HG03520 (cell line): ENCODE data around the gene GAS6.
"Not testable (repeated sequence)": the region's sequence is repeated elsewhere in the genome, so short reads cannot be mapped to it uniquely, and the experiment has no call there.

Source experiments
- ATAC-seq: cut with Tn5 transposase; IDR thresholded peaks from one replicate; pipeline ENCODE4 v1.9.1; 2021; ENCODE audit warnings: mild to moderate bottlenecking, moderate library complexity; ENCODE audit not compliant: unreplicated experiment

The GAS6 gene

GRCh38 chr13:113863524-113864272 is at the start of gene GAS6:
GAS6 (minus strand) TSS chr13:113864076; CDS start chr13:113863920, 156 bp downstream.
- ATAC-seq, result no peak

- not testable (repeated sequence) for ATAC-seq
Measured at GRCh38 chr13:113913408-113913807, 49.5 kb upstream of the GAS6 start.

GRCh38 chr13:113912596-113912995 is 48.7 kb upstream of the GAS6 start:
- ATAC-seq, result no peak

- ATAC-seq, result no peak
Measured at GRCh38 chr13:113907635-113908617, 44.0 kb upstream of the GAS6 start.

GRCh38 chr13:113906571-113906970 is 42.7 kb upstream of the GAS6 start:
- no peak for ATAC-seq

- no peak for ATAC-seq
Measured at GRCh38 chr13:113905942-113906341, 42.1 kb upstream of the GAS6 start.

GRCh38 chr13:113905018-113905417 is 41.1 kb upstream of the GAS6 start:
- no peak for ATAC-seq

- no peak for ATAC-seq
Measured at GRCh38 chr13:113904411-113904810, 40.5 kb upstream of the GAS6 start.

- ATAC-seq, result no peak
Measured at GRCh38 chr13:113903912-113904311, 40.0 kb upstream of the GAS6 start.

- no peak for ATAC-seq
Measured at GRCh38 chr13:113902986-113903775, 39.3 kb upstream of the GAS6 start.

GRCh38 chr13:113902481-113902880 is 38.6 kb upstream of the GAS6 start:
- no peak for ATAC-seq

GRCh38 chr13:113901642-113902041 is 37.8 kb upstream of the GAS6 start:
- no peak for ATAC-seq

GRCh38 chr13:113901231-113901630 is 37.4 kb upstream of the GAS6 start:
- no peak for ATAC-seq

- no peak for ATAC-seq
Measured at GRCh38 chr13:113900646-113901045, 36.8 kb upstream of the GAS6 start.

GRCh38 chr13:113898391-113898790 is 34.5 kb upstream of the GAS6 start:
- no peak for ATAC-seq

GRCh38 chr13:113897966-113898365 is 34.1 kb upstream of the GAS6 start:
- ATAC-seq, result no peak

- no peak for ATAC-seq
Measured at GRCh38 chr13:113897161-113897560, 33.3 kb upstream of the GAS6 start.

GRCh38 chr13:113895436-113895835 is 31.6 kb upstream of the GAS6 start:
- no peak for ATAC-seq

GRCh38 chr13:113890774-113891480 is 27.1 kb upstream of the GAS6 start:
- no peak for ATAC-seq

- no peak for ATAC-seq
Measured at GRCh38 chr13:113889467-113889866, 25.6 kb upstream of the GAS6 start.
